AG10803 (cell line): ENCODE measurements around the gene PPARD.

Experiments
- DNase-seq: peaks from one replicate; pipeline ENCODE4 v3.0.0; 2010; ENCODE audit warnings: low read depth
- H3K4me3 ChIP-seq: 2 replicates; pipeline ENCODE4 v1.5.1; 2011; ENCODE audit warnings: mild to moderate bottlenecking, low read length, control low read depth
- TF ChIP-seq, protein P1 (sequence below): conservative IDR thresholded peaks from 2 replicates; pipeline ENCODE4 v1.5.1; 2011; ENCODE audit warnings: mild to moderate bottlenecking, low read length, control low read depth, inconsistent platforms

Gene PPARD

DNA sequence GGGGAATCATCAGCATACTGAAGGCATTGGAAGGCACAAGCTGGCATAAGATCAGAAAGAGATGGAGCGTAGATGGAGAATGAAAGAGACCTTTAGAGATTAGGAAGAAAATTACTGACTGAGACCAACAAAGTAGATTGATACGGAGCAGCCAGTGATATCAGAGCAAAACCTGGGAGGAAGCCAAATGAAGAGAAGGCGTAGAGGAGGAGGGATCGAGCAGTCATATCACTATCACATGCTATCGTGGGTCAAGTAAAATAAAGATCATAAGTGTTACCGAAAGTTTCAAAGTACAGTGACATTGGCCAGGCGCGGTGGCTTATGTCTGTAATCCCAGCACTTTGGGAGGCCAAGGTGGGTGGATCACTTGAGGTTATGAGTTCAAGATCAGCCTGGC, 56.2 kb downstream of the PPARD start:
- H3K4me3 ChIP-seq = no peak overlapping the region
- no peak for DNase-seq
- TF ChIP-seq, protein P1, sequence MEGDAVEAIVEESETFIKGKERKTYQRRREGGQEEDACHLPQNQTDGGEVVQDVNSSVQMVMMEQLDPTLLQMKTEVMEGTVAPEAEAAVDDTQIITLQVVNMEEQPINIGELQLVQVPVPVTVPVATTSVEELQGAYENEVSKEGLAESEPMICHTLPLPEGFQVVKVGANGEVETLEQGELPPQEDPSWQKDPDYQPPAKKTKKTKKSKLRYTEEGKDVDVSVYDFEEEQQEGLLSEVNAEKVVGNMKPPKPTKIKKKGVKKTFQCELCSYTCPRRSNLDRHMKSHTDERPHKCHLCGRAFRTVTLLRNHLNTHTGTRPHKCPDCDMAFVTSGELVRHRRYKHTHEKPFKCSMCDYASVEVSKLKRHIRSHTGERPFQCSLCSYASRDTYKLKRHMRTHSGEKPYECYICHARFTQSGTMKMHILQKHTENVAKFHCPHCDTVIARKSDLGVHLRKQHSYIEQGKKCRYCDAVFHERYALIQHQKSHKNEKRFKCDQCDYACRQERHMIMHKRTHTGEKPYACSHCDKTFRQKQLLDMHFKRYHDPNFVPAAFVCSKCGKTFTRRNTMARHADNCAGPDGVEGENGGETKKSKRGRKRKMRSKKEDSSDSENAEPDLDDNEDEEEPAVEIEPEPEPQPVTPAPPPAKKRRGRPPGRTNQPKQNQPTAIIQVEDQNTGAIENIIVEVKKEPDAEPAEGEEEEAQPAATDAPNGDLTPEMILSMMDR = no peak

DNA sequence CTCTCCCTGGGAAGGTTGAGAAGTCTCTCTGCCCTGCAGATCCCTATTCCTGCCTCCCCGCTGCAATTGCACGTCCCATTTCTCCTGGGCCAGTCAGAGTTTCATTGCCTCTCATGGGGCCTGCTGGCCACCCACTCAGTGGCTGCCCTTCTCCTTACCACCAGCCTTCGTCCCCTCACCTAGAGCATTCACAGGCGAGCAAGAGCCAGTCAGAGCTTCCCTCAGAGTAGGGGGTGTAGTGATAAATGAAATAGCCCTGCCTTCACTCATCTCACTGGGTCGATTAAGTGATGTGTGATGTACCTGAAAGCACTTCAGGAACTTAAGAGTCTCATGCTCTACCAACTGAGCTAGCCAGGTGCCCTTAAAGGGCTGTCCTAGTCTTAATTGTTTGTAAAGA, 57.8 kb downstream of the PPARD start:
- TF ChIP-seq, protein P1 = no peak
- no peak overlapping the region for H3K4me3 ChIP-seq
- DNase-seq = no peak

DNA sequence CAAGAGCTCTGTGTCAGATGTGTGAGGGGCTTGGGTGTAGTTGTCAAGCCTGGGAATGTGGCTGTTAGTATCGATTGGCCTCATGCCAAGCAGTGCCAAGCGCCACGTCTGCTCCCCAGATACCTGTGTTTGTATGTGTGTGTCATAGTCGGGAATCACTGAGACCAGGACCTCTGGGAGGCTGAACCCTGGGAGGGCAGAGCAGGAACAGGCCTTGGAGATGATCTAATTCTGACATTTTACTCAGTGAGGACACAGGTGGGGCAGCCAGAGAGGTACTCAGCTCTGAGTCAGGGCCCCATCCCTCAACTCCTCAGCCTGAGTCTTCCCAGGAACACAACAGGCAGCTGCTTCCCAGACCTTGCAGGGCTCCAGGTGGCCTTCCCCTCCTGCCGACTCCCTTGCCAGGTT, 58.5 kb downstream of the PPARD start:
- TF ChIP-seq, protein P1 = no peak
- DNase-seq = no peak
- no peak overlapping the region for H3K4me3 ChIP-seq

DNA sequence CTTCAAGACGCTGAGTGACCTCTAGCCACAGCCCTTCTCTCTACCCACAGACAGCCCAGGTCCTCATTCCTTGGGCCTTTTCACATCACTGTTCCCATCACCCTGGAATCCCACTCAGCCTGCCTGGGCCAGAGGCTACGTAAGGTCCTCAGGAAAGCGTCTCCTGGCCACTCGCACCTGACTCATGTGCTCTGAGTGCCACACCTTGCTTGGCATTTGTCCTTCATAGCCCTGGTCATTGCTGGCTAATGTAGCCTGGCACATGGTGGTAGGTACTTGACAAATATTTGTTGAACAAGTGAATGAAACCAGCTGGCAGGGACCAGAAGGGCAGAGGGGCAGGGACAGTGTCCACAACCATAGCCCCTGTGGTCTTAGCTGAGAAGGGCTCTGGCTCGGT, 59.2 kb downstream of the PPARD start:
- TF ChIP-seq, protein P1 = no peak
- H3K4me3 ChIP-seq = no peak overlapping the region
- DNase-seq = no peak

DNA sequence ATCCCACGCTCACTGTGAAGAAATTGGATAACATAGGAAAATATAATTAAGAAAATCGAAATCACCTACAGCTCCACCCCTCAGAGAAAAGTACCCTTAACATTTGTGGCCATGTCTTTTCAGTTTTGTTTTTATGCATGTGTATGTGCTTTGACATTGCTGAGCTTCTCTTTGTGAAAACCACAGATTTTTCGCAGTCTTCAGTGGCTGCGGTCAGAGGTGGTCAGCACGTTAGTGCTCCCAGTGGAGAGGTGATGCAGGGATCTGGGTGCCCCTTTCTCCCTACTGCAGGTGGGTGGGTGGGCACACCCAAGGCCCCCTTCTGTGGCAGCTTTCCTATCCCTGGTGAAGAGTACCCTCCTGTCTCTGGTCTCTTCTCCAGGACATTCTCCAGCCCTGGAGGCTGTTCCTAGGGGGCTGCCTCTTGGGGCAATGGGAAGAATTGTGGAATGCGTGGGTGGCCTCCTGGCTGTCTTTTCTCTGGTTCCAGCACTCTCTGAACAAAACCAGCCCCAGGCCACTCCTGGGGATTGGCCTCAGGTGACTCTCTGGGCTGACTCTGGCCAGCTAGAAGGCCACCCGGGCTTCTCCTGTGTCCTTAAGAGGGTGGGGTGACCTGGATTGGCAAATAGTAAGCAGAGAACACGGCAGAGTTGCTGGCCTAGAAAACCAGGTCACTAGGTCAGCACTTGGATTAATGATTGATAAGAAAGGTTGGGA, 59.9 kb downstream of the PPARD start:
- TF ChIP-seq, protein P1 = no peak

DNA sequence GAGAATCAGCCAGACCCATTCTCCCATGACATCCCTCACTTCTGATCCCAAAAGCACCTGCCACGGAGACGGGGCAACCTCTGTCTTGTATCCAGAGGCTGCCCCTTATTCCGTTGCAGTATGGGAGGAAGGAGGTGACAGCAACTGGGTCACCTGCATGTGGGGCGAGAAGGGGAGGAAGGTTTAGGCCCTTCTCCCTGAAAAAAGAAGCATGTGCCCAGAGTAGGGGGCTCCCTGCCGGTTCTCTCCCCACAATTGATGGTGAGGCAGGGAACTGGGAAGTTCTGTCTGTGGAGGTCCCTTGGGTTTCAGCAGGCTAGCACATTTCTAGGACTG, 60.5 kb downstream of the PPARD start:
- TF ChIP-seq, protein P1 = no peak
- H3K4me3 ChIP-seq = no peak overlapping the region

More for the DNA sequence above, 59.9 kb downstream of the PPARD start:
- no peak for DNase-seq
- no peak overlapping the region for H3K4me3 ChIP-seq

More for the DNA sequence above, 60.5 kb downstream of the PPARD start:
- DNase-seq = no peak
